GM18907 (cell line): ENCODE data around the gene RAC2.
"Not testable (repeated sequence)": the region's sequence is repeated elsewhere in the genome, so short reads cannot be mapped to it uniquely, and the experiment has no call there.

Experiments used
- ATAC-seq: cut with Tn5 transposase; IDR thresholded peaks from one replicate; pipeline ENCODE4 v1.9.1; 2021; ENCODE audit warnings: mild to moderate bottlenecking, moderate library complexity; ENCODE audit not compliant: unreplicated experiment

RAC2 gene

DNA sequence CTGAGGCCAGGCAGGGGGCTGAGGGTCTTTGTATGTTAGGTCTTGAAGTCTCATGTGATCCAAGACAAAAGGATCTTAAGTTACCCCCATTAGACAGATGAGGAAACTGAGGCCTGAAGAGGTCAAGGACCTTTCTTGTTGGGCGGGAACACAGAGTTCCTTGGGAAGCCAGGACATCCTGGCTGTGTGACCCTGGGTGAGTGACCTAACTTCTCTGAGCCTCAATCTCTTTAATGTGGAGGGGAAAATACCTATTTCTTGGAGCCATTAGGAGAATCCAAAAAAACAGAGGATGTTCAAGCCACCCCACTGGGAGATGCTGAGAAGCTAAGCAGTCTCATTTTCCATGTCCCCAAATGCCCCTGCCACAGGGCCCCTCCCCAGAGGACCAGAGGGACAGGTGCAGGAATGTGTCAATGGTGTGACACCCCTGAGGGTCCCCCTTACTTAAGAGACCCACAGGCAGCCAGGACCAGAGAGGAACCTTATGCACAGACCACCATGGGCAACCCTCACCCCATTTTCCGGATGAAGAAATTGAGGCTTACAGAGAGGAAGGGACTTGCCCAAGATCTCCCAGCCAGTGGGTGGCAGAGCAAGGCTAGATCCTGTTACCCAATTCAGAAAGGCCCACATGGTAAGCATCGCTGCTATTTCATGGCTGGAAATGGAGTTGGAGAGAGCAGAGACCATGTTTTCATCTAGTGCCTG, 8.0 kb downstream of the RAC2 start:
- ATAC-seq: no peak

DNA sequence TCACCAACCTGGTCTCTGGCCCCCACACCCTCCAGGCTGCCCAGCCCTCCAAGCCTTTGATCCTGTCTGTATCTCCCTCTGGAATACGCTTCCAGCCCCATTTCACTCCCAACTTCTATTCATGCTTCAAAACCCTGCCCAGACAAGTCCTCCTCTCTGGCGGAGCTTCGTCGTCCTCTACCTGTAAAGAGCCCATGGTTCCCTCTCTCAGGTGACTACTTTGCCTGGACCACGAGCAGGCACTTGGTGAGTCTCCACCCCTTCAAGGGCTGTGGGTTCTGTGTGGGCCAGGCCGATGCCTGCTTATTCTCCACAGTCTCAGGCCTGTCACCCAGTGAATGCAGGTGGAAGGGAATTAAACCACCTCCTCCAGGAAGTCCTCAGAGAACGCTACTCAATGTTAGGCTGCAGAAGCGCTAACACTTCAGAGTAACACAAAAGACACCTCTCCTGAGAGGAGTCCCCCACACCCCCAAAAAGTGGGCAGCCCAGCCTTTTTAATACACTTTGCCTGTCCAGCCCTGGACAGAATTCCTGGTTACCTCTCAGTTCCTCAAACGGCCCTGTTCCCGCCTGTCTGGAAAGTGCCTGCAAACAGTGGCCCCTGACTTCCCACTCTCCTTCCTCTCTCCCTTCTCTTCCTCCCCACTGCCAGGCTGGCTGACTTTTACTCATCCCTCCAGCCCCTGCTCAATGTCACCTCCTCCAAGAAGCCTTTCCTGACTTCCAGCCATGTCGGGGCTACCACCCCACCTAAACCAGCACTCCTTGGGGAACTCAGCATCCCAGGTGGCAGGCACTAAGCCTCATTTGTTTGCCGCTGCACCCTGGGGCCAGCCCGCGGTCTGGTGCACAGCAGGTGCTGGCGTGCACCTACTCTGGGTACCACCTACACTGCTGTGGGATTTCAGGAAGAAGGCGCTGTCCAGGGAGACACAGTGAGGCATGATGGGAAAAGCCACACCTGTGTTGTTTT, 9.0 kb downstream of the RAC2 start:
- ATAC-seq: no peak

DNA sequence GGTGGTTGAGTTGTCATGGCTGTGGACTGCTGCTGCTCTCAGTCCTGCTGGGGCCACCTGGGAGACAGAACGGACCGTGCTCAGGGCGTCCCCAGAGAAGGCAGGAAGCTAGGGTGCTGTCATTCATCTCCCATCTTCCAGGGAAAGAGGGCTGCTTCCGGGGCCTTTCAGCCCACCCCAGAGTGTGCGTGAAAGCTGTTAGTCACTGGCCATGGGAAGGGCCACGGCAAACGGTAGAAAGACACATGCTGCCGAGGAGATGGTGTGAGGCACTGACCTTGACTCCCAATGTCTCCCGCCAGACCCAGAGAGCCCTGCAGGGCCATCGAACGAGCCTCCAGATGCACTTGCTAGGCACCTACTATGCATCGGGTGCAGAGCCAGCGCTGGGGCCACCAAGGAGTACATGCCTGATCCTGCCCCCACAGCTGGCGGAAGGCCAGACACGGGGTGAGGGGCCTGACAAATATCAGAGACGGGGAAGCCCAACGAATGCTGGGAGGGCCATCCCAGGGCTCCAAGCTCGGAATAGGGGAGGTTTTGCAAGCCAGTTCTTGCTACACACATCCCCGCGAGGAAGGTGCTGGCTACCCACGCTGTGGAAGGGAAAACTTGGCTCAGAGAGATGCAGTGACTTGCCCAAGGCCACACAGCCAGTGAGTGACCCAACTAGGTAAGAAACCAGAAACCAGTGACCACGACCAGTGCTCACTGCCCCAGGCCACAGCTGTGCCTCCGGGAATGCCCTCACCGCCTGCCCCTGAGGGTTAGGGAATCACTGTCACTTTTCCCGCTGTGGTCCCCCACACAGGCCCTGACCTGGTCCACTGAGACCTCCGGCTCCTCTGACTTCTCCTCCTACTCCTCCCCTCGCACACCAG, 10.1 kb downstream of the RAC2 start:
- no peak for ATAC-seq

DNA sequence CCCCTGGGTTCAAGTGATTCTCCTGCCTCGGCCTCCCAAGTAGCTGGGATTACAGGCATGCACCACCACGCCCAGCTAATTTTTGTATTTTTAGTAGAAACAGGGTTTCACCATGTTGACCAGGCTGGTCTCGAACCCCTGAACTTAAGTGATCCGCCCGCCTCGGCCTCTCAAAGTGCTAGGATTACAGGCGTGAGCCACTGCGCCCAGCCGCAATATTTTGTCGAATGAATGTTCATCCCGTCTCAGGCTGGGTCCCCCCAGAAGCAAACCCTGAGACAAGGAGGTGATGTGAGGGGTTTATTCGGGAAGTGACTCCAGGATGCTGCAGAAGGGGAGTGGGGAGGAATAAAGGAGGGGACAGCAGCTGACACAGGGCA, 10.7 kb downstream of the RAC2 start:
- not testable (repeated sequence) for ATAC-seq

DNA sequence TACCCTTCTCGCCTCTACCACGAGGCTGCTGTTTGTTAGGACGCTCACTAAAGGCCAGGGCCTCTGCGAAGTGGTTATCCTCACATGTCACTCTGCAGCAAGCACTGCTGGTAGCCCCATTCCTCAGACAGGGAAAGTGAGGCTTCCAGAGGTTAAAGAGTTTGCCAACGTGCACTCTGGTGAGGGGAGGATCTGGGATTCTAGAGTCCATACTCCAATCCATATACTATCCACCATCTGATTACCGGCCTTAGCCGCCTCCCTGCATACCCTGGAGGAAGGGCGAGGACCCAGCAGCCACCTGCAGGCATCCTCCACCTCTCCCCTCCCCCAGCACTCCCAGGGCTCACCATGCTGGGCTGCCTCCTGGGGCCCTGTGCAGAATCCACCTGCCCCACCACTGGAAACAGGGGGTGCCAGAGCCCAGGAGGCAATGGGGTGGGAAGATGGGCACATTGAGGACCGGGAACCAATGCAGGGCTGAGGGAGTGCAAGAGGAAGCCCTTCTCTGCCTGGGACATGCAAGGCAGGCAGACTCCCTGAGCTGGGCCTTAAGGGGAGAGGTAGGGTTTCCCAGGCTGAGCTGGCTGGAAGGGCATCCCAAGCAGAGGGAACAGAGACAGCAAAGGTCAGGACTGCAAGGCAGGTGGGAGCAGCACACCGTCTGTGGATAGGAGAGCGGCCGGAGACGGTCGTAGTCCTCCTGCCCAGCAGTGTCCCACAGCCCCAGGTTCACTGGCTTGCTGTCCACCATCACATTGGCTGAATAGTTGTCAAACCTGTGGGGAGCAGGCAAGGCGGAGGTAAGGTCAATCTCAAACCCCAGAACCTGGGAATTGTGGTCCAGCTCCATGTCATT, 11.7 kb downstream of the RAC2 start:
- no peak for ATAC-seq

DNA sequence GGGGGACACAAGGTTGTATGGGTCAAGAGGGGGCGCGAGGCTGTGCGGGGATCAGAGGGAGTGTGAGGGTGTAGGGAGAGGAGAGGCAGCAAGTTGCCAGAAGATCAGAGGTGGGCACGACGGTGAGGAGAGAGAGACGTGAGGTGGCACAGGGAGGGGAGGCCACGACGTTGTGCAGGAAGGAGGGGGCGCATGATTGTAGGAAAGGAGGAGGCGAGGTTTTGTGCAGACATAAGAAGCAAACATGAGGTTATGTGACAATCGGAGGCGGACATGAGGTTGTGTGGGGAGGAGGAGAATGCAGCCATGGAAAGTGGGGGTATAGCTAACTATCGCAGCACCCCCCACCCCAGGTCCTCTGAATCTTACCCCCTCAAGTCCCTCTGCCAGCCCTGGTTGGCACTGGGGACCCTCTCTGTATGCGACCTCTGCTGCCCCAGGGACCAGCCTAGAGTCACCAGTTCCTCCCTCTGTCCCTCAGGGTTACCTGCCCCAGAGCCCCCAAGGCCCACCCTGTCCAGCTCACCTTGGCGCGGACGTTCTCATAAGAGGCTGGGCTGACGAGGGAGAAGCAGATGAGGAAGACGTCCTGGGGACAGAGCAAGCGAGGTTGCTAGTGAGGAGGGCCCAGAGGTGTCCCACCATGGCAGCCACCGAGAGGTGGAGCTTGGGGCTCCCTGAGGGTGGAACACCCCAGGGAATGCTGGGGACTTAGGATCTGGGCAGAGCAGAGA, 12.5 kb downstream of the RAC2 start:
- ATAC-seq: no peak

DNA sequence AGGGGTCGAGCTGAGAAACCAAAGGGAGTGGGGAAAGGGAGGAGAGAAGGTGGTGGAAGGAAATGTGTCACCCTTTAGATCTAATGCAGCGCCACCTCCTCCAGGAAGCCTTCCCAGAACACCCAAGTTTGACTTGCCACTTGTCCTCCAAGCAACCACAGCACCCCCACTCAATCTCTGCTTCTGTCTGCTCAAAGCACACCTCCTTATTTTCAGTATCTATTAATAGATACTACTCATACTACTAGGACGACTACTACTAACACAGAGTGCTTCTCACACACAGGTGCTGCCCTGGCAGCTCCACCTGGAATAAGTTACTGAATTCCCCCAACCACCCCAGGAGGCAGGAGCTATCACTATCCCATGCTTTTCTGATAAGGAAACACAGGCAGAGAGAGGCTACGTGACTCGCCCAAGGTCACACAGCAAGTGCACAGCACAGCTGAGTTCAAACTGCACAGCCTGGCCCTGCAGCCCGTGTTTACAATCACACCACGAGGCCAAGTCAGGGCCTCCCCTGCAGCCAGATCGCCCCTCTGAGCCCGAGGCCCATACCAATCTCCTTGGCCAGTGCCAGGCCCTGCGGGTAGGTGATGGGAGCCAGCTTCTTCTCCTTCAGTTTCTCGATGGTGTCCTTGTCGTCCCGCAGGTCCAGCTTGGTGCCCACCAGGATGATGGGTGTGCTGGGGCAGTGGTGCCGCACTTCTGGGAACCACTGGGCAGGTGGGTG, 13.2 kb downstream of the RAC2 start:
- ATAC-seq: peak; percentile 36

DNA sequence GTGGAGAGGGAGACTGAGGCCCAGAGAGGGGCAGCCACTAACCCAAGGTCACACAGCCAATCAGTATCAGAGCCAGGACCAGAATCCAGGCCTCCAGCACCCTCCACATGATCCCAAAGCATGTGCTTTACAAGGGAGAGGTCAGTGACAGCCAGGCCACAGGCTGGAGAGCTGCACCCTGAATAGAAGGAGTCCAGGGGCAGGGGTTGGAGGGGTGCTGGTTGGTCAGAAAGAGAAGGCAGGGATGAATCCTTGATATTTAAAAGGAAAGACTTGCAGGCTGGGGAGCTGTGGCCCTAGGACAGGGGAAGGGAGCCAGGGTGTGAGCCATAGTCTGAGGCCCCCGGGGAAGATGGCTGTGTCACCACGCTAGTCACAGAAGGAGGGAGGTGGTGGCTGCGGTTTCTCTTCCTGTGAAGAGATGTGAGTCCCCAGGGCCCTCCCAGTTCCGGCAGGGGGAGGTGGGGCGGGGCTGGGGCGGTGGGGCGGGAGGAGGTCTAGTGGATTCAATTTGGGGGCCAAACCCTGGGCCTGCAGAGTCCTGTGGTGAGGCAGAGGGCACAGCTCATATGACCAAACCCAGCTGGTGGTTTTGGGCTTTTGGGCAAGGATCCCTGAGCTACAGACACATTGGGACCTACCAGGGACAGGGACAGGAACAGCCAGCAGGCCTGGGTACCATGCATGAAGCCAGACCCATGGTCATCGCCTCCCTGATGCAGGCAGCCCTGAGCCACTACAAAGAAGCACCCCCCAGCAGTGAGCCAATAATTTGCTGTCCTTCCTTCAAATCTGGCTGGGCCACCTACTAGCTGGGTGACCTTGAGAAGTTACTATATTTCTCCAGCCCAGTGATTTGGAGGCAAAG, 14.0 kb downstream of the RAC2 start:
- peak; percentile 47 for ATAC-seq

DNA sequence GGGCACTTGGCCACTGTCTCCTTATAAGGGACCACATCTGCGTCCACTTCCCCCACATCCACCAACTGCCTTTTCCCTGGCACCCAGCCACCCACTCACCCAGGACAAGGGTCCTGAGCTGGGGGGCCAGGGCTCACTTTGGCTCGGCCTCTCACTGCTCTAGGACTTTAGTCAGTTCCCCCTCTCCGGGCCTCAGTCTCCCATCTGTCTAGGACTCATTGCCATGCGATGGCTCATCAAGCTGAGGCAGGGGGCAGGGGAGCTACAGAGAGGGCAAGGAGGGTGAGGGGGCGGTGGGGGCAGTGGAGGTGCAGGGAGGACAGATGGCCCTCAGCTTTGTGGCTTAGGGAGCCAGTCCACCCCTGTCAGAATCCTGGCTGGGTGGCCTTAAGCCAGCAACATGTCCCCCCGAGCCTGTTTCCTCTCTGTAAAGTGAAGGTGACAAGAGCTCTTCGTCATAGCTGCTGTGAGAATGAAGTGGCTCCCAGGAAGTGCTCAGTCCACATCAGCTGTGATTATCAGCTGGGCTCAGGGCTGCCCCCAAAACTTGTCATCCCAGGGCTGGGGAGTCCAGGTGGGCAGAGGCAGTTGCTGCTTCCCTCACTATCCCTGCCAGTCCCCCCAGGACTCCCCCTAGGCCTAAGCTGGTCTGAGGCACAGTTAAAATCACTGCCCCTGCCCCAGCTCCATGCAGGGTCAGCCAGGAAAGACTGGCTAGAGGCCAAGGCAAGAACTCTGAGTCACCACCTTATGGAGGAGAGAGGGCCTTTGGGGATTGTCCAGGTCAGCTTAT, 14.9 kb downstream of the RAC2 start:
- ATAC-seq: no peak

DNA sequence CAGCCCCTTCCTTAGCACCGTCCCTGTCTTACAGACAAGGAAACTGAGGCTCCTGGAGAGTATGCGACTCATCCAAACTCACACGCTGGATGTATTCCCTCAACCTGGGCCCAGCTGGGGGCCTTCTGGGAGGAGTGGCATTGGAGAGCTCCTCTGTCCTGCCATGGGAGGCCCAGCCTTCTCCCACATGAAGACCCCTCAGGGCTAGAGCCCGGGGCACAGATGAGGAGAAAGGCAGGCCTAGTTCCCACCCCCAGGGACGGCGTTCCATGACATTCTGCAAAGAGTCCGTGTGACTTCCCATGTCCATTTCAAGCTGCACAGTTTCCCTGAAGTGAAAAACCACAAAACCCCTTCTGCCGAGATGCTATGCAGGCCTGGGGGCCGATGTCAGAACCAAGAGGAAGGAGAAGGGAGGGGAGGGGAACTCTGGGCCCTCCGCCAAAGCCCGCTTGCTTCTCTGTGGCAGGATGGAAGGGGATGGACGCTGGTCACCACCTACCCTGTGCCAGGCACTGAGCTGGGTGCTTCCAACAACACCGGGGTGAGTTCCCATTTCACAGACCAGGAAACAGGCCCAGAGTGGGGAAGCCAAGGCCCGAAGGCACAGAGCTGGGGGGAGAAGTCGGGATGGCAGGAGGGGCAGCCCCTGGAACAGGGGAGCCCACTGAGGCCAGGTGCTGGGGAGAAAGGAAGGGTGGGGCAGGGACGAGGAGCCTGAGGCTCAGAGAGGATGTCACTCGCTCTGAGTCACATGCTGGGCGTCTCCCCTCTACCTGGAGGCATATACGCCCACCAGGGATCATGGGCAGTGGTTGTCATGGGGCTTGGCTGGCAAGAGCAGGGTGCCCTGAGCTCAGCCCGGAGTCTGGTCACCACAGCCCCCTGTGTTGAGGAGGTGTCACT, 15.7 kb downstream of the RAC2 start:
- no peak for ATAC-seq

DNA sequence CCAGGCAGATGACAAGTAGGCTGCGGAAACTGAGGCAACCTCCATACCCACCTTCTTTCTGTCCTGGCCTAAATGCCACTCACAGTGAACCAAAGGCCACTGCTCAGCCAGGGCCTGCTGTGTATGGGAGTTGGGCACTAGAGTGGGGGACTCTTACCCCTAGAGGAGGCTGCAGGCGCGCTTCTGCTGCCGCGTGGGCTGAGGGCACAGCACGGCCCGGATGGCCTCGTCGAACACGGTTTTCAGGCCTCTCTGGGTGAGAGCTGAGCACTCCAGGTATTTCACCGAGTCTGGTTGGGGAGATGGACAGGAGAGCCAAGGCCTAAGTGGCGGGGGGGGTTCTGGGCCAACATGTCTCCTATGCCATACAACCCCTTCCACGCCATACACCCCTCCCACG, 17.6 kb downstream of the RAC2 start:
- no peak for ATAC-seq

DNA sequence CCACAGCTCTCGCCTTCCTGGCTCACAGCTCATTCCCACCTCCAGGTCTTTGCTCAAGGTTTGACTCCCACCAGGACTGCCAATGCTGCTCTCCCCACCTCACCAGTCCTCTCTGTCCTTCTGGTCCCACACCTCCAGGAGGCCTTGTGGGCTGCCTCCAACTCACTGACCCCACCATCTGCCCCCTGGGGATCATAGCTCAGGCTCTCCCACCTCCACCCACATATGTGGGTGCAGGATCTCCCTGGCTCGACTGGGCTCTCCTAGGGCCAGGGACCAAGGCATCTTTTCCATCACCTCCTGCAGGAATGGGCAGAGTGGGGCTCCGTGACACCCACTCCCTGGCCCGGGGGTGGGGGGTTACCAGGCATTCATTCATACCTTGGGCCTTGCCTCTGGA, 18.0 kb downstream of the RAC2 start:
- ATAC-seq: no peak

DNA sequence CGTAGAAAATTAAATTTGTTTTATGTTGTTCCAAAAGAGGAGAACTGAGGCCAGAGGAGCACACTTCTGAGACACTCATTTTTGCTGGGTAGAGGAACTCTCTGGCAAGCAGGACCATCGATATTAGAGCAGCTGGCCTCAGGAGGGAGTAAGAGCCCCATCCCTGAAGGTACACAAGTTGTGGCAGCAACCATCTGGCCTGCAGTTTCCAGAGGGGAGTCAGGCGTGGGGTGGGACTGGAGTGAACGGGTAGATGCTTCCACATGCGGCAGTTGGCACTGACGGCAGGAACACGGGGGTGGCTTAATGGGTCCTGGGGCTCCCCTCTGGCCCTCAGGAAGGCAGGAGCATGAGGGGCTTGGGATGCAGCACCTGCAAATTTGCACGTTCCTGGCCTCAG, 18.6 kb downstream of the RAC2 start:
- no peak for ATAC-seq

DNA sequence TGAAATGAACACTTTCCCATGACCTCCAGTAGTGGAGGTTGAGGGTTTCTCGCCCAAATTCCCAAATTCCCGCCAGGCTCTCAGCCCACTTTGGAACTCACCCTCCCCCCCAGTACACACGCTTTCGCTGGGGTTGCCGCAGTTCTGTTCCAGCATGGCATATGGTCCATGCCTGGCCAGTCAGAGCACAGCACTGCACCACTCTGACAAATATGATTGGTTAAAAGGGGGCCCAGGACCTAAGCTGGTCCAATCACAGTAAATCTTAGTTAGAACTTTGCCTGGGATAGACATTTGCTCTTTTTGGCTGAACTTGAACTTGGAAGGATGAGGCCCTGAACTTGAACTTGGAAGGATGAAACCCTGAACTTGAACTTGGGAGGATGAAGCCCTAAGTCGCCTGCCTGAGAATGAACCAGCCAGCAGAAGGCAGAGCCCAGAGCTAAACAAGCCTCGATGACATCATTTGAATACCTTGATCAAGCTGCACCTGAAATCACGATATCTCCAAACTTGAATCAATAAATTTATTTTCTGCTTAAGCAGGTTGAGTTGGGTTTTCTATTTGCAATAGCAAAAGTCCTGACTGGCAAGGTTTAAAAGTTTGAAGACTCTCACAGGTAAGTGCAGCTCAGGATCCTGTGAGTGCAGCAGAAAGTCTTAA, 19.2 kb downstream of the RAC2 start:
- no peak for ATAC-seq

DNA sequence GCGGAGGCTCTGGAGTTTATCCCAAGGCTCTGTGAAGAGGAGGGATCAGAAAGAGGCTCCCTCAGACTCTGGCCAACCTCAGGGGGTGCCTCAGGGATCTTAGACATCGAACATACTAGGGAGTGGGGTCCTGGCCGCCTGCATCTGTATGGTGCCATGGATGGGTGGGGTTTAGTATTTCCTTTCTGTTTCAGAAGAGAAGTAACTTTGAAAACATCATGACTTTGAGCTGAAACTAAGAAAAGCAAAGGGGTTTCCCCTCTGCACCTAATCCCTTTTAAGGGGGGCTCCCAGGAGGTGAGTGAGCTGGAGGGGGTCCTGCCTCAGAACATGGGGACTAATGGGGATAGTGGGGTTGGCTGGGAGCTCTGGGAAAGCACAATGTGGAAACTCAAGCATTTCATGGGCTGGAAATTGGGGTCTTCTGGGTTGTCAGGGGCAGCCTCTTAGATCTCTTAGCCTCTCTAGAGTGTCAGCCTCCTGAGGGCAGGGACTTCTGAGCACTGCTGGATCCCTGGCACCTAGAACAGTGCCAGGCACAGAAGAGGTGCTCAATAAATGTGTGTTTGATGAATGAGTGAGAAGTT, 20.0 kb downstream of the RAC2 start:
- ATAC-seq: no peak
